Colonic mucosa (tissue), 4 donors: ENCODE data around the gene SETBP1. TPM values are rescaled to one million over a fixed set of nuclear protein-coding genes. Genes with fewer than 3 reads are reported as not detected.

Experiments
- DNase-seq: peaks from one replicate; pipeline ENCODE4 v3.0.0-alpha.2; 2020
- H3K27ac ChIP-seq: fragments of 200-600 bp; one replicate; pipeline ENCODE4 v1.8.0; 2021
- H3K27me3 ChIP-seq: fragments of 200-600 bp; one replicate; pipeline ENCODE4 v1.8.0; 2021
- H3K36me3 ChIP-seq: fragments of 200-600 bp; one replicate; pipeline ENCODE4 v1.8.0; 2021
- H3K4me1 ChIP-seq: fragments of 200-600 bp; one replicate; pipeline ENCODE4 v1.8.0; 2021; ENCODE audit warnings: mild to moderate bottlenecking
- H3K4me3 ChIP-seq: fragments of 200-600 bp; one replicate; pipeline ENCODE4 v1.8.0; 2021
- H3K9ac ChIP-seq, 2 donors: one replicate each; pipeline ENCODE4 v1.7.0; 2013; ENCODE audit warnings: control low read depth in 2 of 2, low read depth in 2 of 2, low read length in 2 of 2
- H3K9me3 ChIP-seq: fragments of 200-600 bp; one replicate; pipeline ENCODE4 v1.8.0; 2021
- CTCF ChIP-seq: fragments of 200-600 bp; IDR thresholded peaks from one replicate; pipeline ENCODE4 v1.8.0; 2022; ENCODE audit warnings: antibody characterized with exemption, mild to moderate bottlenecking
- intact Hi-C: fragments of 100-400 bp; cut with DNase I; formaldehyde crosslinking; loops from one replicate; pipeline ENCODE4 v1.14.1; 2022
- total RNA-seq, 2 donors: library from RNA; stranded (reverse); fragmentation: NEBNext Ultra II Directional in 1 of 2; extraction: Animal tissue kit (Norgen Biotek cat#: 25700) in 1 of 2; gene quantifications; one replicate each; pipeline ENCODE4 v1.2.1, GENCODE V29; 2021
- donor health status: healthy.
- donor health status: DM: no; HTN: no; CAD: no.
- donor health status: DM: no; HTN: no; CAD: no.

SETBP1 gene
- total RNA-seq, 2 donors from 2014 or later: 9.6 to 11.8 TPM

- no peak overlapping the region for H3K27ac ChIP-seq
- H3K9me3 ChIP-seq: no peaks in the 10 kb centered on the region
- H3K27me3 ChIP-seq: no peaks in the 10 kb centered on the region
- intact Hi-C loops: no loop called here
- no peaks in the 10 kb centered on the region for H3K4me1 ChIP-seq
- H3K4me3 ChIP-seq: no peak overlapping the region
- DNase-seq: no peak
- no peak for TF ChIP-seq CTCF
- H3K36me3 ChIP-seq: no peaks in the 10 kb centered on the region
- no peak overlapping the region for H3K9ac ChIP-seq
Observed at GRCh38 chr18:44920441-44920840, 239.8 kb downstream of the SETBP1 start.

GRCh38 chr18:44921974-44922373, 241.3 kb downstream of the SETBP1 start:
- no peak overlapping the region for H3K27ac ChIP-seq
- H3K36me3 ChIP-seq: no peaks in the 10 kb centered on the region
- H3K27me3 ChIP-seq: no peaks in the 10 kb centered on the region
- no peak for DNase-seq
- no peak for TF ChIP-seq CTCF
- no peak overlapping the region for H3K4me3 ChIP-seq
- H3K9ac ChIP-seq: no peak overlapping the region
- no peaks in the 10 kb centered on the region for H3K4me1 ChIP-seq
- no peaks in the 10 kb centered on the region for H3K9me3 ChIP-seq
- intact Hi-C loops: no loop called here

GRCh38 chr18:44922968-44923367, 242.3 kb downstream of the SETBP1 start:
- Histone ChIP-seq H3K9ac (no peak overlapping the region), H3K27ac (no peak overlapping the region), H3K4me1 (no peaks in the 10 kb centered on the region), H3K9me3 (no peaks in the 10 kb centered on the region), H3K27me3 (no peaks in the 10 kb centered on the region), H3K4me3 (no peak overlapping the region), H3K36me3 (no peaks in the 10 kb centered on the region)
- intact Hi-C loops: no loop called here
- DNase-seq: no peak
- TF ChIP-seq CTCF: no peak

- H3K27ac ChIP-seq: no peak overlapping the region
- H3K4me3 ChIP-seq: no peak overlapping the region
- DNase-seq: no peak
- no peak overlapping the region for H3K9ac ChIP-seq
- intact Hi-C loops: no loop called here
- no peaks in the 10 kb centered on the region for H3K9me3 ChIP-seq
- no peak for TF ChIP-seq CTCF
- H3K27me3 ChIP-seq: no peaks in the 10 kb centered on the region
- no peaks in the 10 kb centered on the region for H3K36me3 ChIP-seq
- no peaks in the 10 kb centered on the region for H3K4me1 ChIP-seq
Observed at GRCh38 chr18:44924785-44925499, 244.3 kb downstream of the SETBP1 start.

- intact Hi-C loops: no loop called here
- no peak for TF ChIP-seq CTCF
Observed at GRCh38 chr18:44927127-44927849, 246.6 kb downstream of the SETBP1 start.

More at GRCh38 chr18:44927127-44927849, 246.6 kb downstream of the SETBP1 start:
- no peaks in the 10 kb centered on the region for H3K36me3 ChIP-seq
- no peak for DNase-seq
- no peaks in the 10 kb centered on the region for H3K9me3 ChIP-seq
- no peak overlapping the region for H3K9ac ChIP-seq
- H3K27ac ChIP-seq: no peak overlapping the region
- no peaks in the 10 kb centered on the region for H3K27me3 ChIP-seq
- H3K4me3 ChIP-seq: no peak overlapping the region
- no peaks in the 10 kb centered on the region for H3K4me1 ChIP-seq
